Keratinocyte (primary cell): ENCODE data around the gene SDR42E2. TPM values are rescaled to one million over a fixed set of nuclear protein-coding genes. Genes with fewer than 3 reads are reported as not detected.

Experiments used
- DNase-seq: peaks from one replicate; pipeline ENCODE4 v3.0.0-alpha.2; 2011; ENCODE audit warnings: low read depth, missing footprints, low spot score
- FAIRE-seq: peaks from 2 replicates; lab custom pipeline; 2011; peaks lifted over from hg19 to GRCh38; lab: Jason Lieb, UNC
- H2AFZ ChIP-seq: 2 replicates; pipeline ENCODE4 v1.6.0; 2012; ENCODE audit warnings: low read length, control low read depth, inconsistent platforms; ENCODE audit not compliant: control insufficient read depth
- H3K27ac ChIP-seq: 2 replicates; pipeline ENCODE4 v1.5.1; 2011; ENCODE audit warnings: low read length; ENCODE audit not compliant: control insufficient read depth, insufficient read depth
- H3K27me3 ChIP-seq: 3 replicates; pipeline ENCODE4 v1.6.0; 2011; ENCODE audit warnings: low read length; ENCODE audit not compliant: control insufficient read depth, insufficient read depth; ENCODE audit errors: extremely low read depth
- H3K36me3 ChIP-seq, 2 experiments: 2 replicates in 1 of 2; 3 replicates in 1 of 2; pipeline ENCODE4 v1.5.1; 2011; ENCODE audit warnings: low read length in 2 of 2, mild to moderate bottlenecking in 1 of 2; ENCODE audit not compliant: control insufficient read depth in 2 of 2, insufficient read depth in 2 of 2; ENCODE audit errors: extremely low read depth in 1 of 2
- H3K4me1 ChIP-seq: 3 replicates; pipeline ENCODE4 v1.5.1; 2011; ENCODE audit warnings: low read length; ENCODE audit not compliant: control insufficient read depth, insufficient read depth; ENCODE audit errors: extremely low read depth
- H3K4me2 ChIP-seq: 3 replicates; pipeline ENCODE4 v1.6.0; 2011; ENCODE audit warnings: low read depth, low read length; ENCODE audit not compliant: control insufficient read depth, insufficient read depth; ENCODE audit errors: extremely low read depth
- H3K4me3 ChIP-seq, 3 experiments: fragments of 200-600 bp in 1 of 3; sonication (generic) in 1 of 3; 2 replicates in 2 of 3; 3 replicates in 1 of 3; pipeline ENCODE4 v1.5.1; 2011 to 2016; ENCODE audit warnings: low read length in 3 of 3, mild to moderate bottlenecking in 3 of 3, control low read depth in 2 of 3, inconsistent platforms in 1 of 3, low read depth in 1 of 3, mixed read lengths in 1 of 3, mixed run types in 1 of 3, moderate library complexity in 1 of 3; ENCODE audit not compliant: control insufficient read depth in 2 of 3, insufficient read depth in 2 of 3; ENCODE audit errors: extremely low read depth in 1 of 3
- H3K79me2 ChIP-seq: 2 replicates; pipeline ENCODE4 v1.6.0; 2012; ENCODE audit warnings: low read length; ENCODE audit not compliant: control insufficient read depth, insufficient read depth
- H3K9ac ChIP-seq: 3 replicates; pipeline ENCODE4 v1.6.0; 2011; ENCODE audit warnings: low read length; ENCODE audit not compliant: control insufficient read depth, insufficient read depth; ENCODE audit errors: extremely low read depth
- H3K9me1 ChIP-seq: 3 replicates; pipeline ENCODE4 v1.6.0; 2011; ENCODE audit warnings: low read length; ENCODE audit not compliant: control insufficient read depth, insufficient read depth; ENCODE audit errors: extremely low read depth
- H3K9me3 ChIP-seq: 2 replicates; pipeline ENCODE4 v1.5.1; 2012; ENCODE audit warnings: low read depth, low read length; ENCODE audit not compliant: control insufficient read depth
- H4K20me1 ChIP-seq: 3 replicates; pipeline ENCODE4 v1.6.0; 2011; ENCODE audit warnings: low read length; ENCODE audit not compliant: control insufficient read depth, insufficient read depth; ENCODE audit errors: extremely low read depth
- CTCF ChIP-seq, 3 experiments: IDR thresholded peaks in 1 of 3; conservative IDR thresholded peaks in 1 of 3; optimal IDR thresholded peaks in 1 of 3; 2 replicates in 2 of 3; 3 replicates in 1 of 3; pipeline versions ENCODE3 to v1.5.1; 2011; ENCODE audit warnings: low read length in 3 of 3, mild to moderate bottlenecking in 3 of 3, moderate library complexity in 2 of 3, control low read depth in 1 of 3, inconsistent platforms in 1 of 3; ENCODE audit not compliant: insufficient read depth in 2 of 3; ENCODE audit errors: extremely low read depth in 1 of 3
- EZH2 ChIP-seq: IDR thresholded peaks from one replicate; pipeline ENCODE4 v1.6.1; 2012; ENCODE audit warnings: inconsistent platforms, mild to moderate bottlenecking, low read length, moderate library complexity
- dilution Hi-C: fragments of 300-500 bp; cut with MboI; formaldehyde crosslinking; loops from one replicate; pipeline ENCODE4 v1.7.0; 2020; ENCODE audit warnings: low sequenced_read_pairs; ENCODE audit not compliant: extremely low pct_ligation_motif_present
- polyA plus RNA-seq, 5 experiments: library from polyadenylated mRNA; depleted of rRNA in 3 of 5; stranded (reverse) in 3 of 5; stranded (forward) in 1 of 5; unstranded in 1 of 5; fragments of >200 nt; gene quantifications; 1 replicate in 1 of 5; 2 replicates in 3 of 5; 3 replicates in 1 of 5; pipeline versions ENCODE4 v1.2.1 to v1.2.3, GENCODE V29; 2011 to 2012; ENCODE audit warnings: missing spikeins in 2 of 5, low read depth in 1 of 5, low replicate concordance in 1 of 5

The SDR42E2 gene
- polyA plus RNA-seq, 1 donor (not counting 4 experiments of a cell fraction or from before 2014, with no cell fraction given): not detected

- H3K9me1 ChIP-seq: no peaks in the 10 kb centered on the region
- H2AFZ ChIP-seq: no peak overlapping the region
- no peak overlapping the region for H3K4me3 ChIP-seq
- TF ChIP-seq CTCF (optimal IDR thresholded peaks at IDR 0.05 in 1 of 3, IDR thresholded peaks at IDR 0.05 in 1 of 3, conservative IDR thresholded peaks at IDR 0.05 in 1 of 3; ENCODE audit: extremely low read depth in 1 of 3, insufficient read depth in 2 of 3, low read length in 3 of 3) (no peak), EZH2 (no peak)
- no peak overlapping the region for H3K9ac ChIP-seq
- no peak for DNase-seq
- peaks cover 3% of the 10 kb centered on the region for H3K4me1 ChIP-seq
- peaks cover 2 to 3% of the 10 kb centered on the region in 2 experiments for H3K36me3 ChIP-seq
- no peak for FAIRE-seq
- H3K27me3 ChIP-seq: no peaks in the 10 kb centered on the region
- H3K4me2 ChIP-seq: no peak overlapping the region
- H3K27ac ChIP-seq: no peak overlapping the region
- no peaks in the 10 kb centered on the region for H3K9me3 ChIP-seq
- dilution Hi-C loops: no loop called here
- H4K20me1 ChIP-seq: no peaks in the 10 kb centered on the region
- H3K79me2 ChIP-seq: peaks cover 5% of the 10 kb centered on the region
These were observed 62.8 kb downstream of the SDR42E2 start for GRCh38 chr16:22225060-22225459.

- no peak overlapping the region for H3K4me2 ChIP-seq
- H3K9me3 ChIP-seq: no peaks in the 10 kb centered on the region
- TF ChIP-seq EZH2: no peak
- TF ChIP-seq CTCF (optimal IDR thresholded peaks at IDR 0.05 in 1 of 3, IDR thresholded peaks at IDR 0.05 in 1 of 3, conservative IDR thresholded peaks at IDR 0.05 in 1 of 3; ENCODE audit: extremely low read depth in 1 of 3, insufficient read depth in 2 of 3, low read length in 3 of 3): no peak
- H3K4me3 ChIP-seq: no peak overlapping the region
- H2AFZ ChIP-seq: no peak overlapping the region
- peaks cover 3% of the 10 kb centered on the region for H3K79me2 ChIP-seq
- H3K27me3 ChIP-seq: no peaks in the 10 kb centered on the region
- H3K36me3 ChIP-seq: peaks cover 2% of the 10 kb centered on the region in 2 experiments
- DNase-seq (no peak), FAIRE-seq (no peak)
- no peaks in the 10 kb centered on the region for H3K9me1 ChIP-seq
- dilution Hi-C loops: no loop called here
- H3K4me1 ChIP-seq: peaks cover 16% of the 10 kb centered on the region
- H3K9ac ChIP-seq: no peak overlapping the region
- H4K20me1 ChIP-seq: no peaks in the 10 kb centered on the region
- H3K27ac ChIP-seq: no peak overlapping the region
These were observed 67.6 kb downstream of the SDR42E2 start for GRCh38 chr16:22229889-22230288.
